WTC11 (cell line): ENCODE data around the gene YOD1. TPM values are rescaled to one million over a fixed set of nuclear protein-coding genes. Genes with fewer than 3 reads are reported as not detected.
A peak's percentile ranks its signal among the peaks of the same experiment; 100 is the strongest.

Source experiments
- ATAC-seq: fragments of 200-7000 bp; cut with Tn5 transposase; 2 replicates; pipeline ENCODE4 v1.10.0; 2021; ENCODE audit warnings: mild to moderate bottlenecking, moderate library complexity
- CTCF ChIA-PET: fragments of 300-600 bp; sonication (Branson Sonifier 250); formaldehyde crosslinking; loops from one replicate; lab custom pipeline; 2021; ENCODE audit warnings: antibody characterized with exemption; lab: Charles Lee
- POLR2A ChIA-PET: fragments of 350-600 bp; sonication (Branson Sonifier 250); formaldehyde crosslinking; loops from one replicate; lab custom pipeline; 2021; ENCODE audit warnings: antibody characterized with exemption; lab: Charles Lee
- DNase-seq: peaks from one replicate; pipeline ENCODE4 v3.0.0; 2021; ENCODE audit warnings: low spot score
- H3K27ac Mint-ChIP-seq: 2 replicates; pipeline ENCODE4 v1.8.0; 2021; ENCODE audit warnings: mixed read lengths
- H3K27me3 Mint-ChIP-seq: 2 replicates; pipeline ENCODE4 v1.8.0; 2021; ENCODE audit warnings: low read depth, mild to moderate bottlenecking, moderate library complexity, mixed read lengths
- H3K36me3 Mint-ChIP-seq: 2 replicates; pipeline ENCODE4 v1.8.0; 2021; ENCODE audit warnings: mixed read lengths
- H3K4me1 Mint-ChIP-seq: 2 replicates; pipeline ENCODE4 v1.8.0; 2022; ENCODE audit warnings: mixed read lengths
- H3K4me3 Mint-ChIP-seq: 2 replicates; pipeline ENCODE4 v1.8.0; 2021; ENCODE audit warnings: mild to moderate bottlenecking, moderate library complexity, mixed read lengths
- H3K9me3 Mint-ChIP-seq: 2 replicates; pipeline ENCODE4 v1.8.0; 2021; ENCODE audit warnings: mixed read lengths
- ETV6 ChIP-seq: sonication (generic); formaldehyde crosslinking; IDR thresholded peaks from 2 replicates; pipeline ENCODE4 v1.8.1; 2022; ENCODE audit warnings: mild to moderate bottlenecking, missing genetic modification reagents
- FOXP1 ChIP-seq: sonication (generic); formaldehyde crosslinking; IDR thresholded peaks from 2 replicates; pipeline ENCODE4 v1.8.0; 2022; ENCODE audit warnings: missing genetic modification reagents, mild to moderate bottlenecking, moderate library complexity, borderline replicate concordance
- GABPB1 ChIP-seq: sonication (generic); formaldehyde crosslinking; IDR thresholded peaks from 2 replicates; pipeline ENCODE4 v1.8.1; 2023; ENCODE audit warnings: mild to moderate bottlenecking, missing genetic modification reagents
- JUN ChIP-seq: sonication (generic); formaldehyde crosslinking; IDR thresholded peaks from 2 replicates; pipeline ENCODE4 v1.8.0; 2023; ENCODE audit warnings: mild to moderate bottlenecking, missing genetic modification reagents
- MYBL2 ChIP-seq: sonication (generic); formaldehyde crosslinking; IDR thresholded peaks from 2 replicates; pipeline ENCODE4 v1.8.1; 2023; ENCODE audit warnings: mild to moderate bottlenecking, moderate library complexity, missing genetic modification reagents
- NFATC4 ChIP-seq: fragments of 250-450 bp; sonication (Bioruptor Pico); IDR thresholded peaks from 2 replicates; pipeline ENCODE4 v1.9.0; 2021; ENCODE audit warnings: mild to moderate bottlenecking
- NR1H2 ChIP-seq: sonication (generic); formaldehyde crosslinking; IDR thresholded peaks from 2 replicates; pipeline ENCODE4 v1.9.0; 2021; ENCODE audit warnings: mild to moderate bottlenecking, moderate library complexity, missing genetic modification reagents
- RORB ChIP-seq: fragments of 250-450 bp; sonication (Bioruptor Pico); IDR thresholded peaks from 2 replicates; pipeline ENCODE4 v1.9.0; 2021; ENCODE audit warnings: mild to moderate bottlenecking
- SP1 ChIP-seq: sonication (generic); formaldehyde crosslinking; conservative IDR thresholded peaks from 2 replicates; pipeline ENCODE4 v1.8.1; 2022; ENCODE audit warnings: missing genetic modification reagents
- TEAD1 ChIP-seq: sonication (generic); formaldehyde crosslinking; IDR thresholded peaks from 2 replicates; pipeline ENCODE4 v1.8.0; 2022; ENCODE audit warnings: mild to moderate bottlenecking, missing genetic modification reagents
- TP53 ChIP-seq: sonication (generic); formaldehyde crosslinking; IDR thresholded peaks from 2 replicates; pipeline ENCODE4 v1.8.1; 2023; ENCODE audit warnings: mild to moderate bottlenecking, missing genetic modification reagents
- ZNF232 ChIP-seq: sonication (generic); formaldehyde crosslinking; IDR thresholded peaks from 2 replicates; pipeline ENCODE4 v1.8.0; 2022; ENCODE audit warnings: mild to moderate bottlenecking, missing genetic modification reagents
- ZNF396 ChIP-seq: fragments of 250-450 bp; sonication (Bioruptor Pico); IDR thresholded peaks from 2 replicates; pipeline ENCODE4 v1.8.0; 2021; ENCODE audit warnings: mild to moderate bottlenecking, moderate library complexity, borderline replicate concordance
- ZNF416 ChIP-seq: fragments of 250-450 bp; sonication (Bioruptor Pico); IDR thresholded peaks from 2 replicates; pipeline ENCODE4 v1.9.0; 2021; ENCODE audit warnings: mild to moderate bottlenecking, inconsistent platforms
- ZNF423 ChIP-seq: fragments of 250-450 bp; sonication (Bioruptor Pico); IDR thresholded peaks from 2 replicates; pipeline ENCODE4 v2.1.2; 2022; ENCODE audit warnings: mild to moderate bottlenecking, moderate library complexity
- total RNA-seq: library from RNA; stranded (reverse); gene quantifications from 3 replicates; pipeline ENCODE4 v1.2.3, GENCODE V29; 2021
- TF ChIP-seq, protein P1 (sequence below): fragments of 200-600 bp; IDR thresholded peaks from 2 replicates; pipeline ENCODE4 v1.8.0; 2022; ENCODE audit warnings: antibody characterized with exemption
- TF ChIP-seq, protein P2 (sequence below): sonication (generic); formaldehyde crosslinking; IDR thresholded peaks from 2 replicates; pipeline ENCODE4 v1.8.0; 2022; ENCODE audit warnings: mild to moderate bottlenecking, missing genetic modification reagents
- TF ChIP-seq, protein P3 (sequence below): sonication (generic); formaldehyde crosslinking; IDR thresholded peaks from 2 replicates; pipeline ENCODE4 v1.8.1; 2023; ENCODE audit warnings: mild to moderate bottlenecking, moderate library complexity, missing genetic modification reagents
- TF ChIP-seq, protein P4 (sequence below): sonication (generic); formaldehyde crosslinking; IDR thresholded peaks from 2 replicates; pipeline ENCODE4 v1.8.1; 2023; ENCODE audit warnings: mild to moderate bottlenecking, missing genetic modification reagents, moderate library complexity
- TF ChIP-seq, protein P5 (sequence below): sonication (generic); formaldehyde crosslinking; IDR thresholded peaks from 2 replicates; pipeline ENCODE4 v1.8.0; 2022; ENCODE audit warnings: mild to moderate bottlenecking, missing genetic modification reagents
- TF ChIP-seq, protein P6 (sequence below): sonication (generic); formaldehyde crosslinking; IDR thresholded peaks from 2 replicates; pipeline ENCODE4 v1.8.0; 2023; ENCODE audit warnings: missing genetic modification reagents, mild to moderate bottlenecking, borderline replicate concordance

YOD1 gene
- total RNA-seq, 1 experiment from 2014 or later: 12.0 TPM

DNA sequence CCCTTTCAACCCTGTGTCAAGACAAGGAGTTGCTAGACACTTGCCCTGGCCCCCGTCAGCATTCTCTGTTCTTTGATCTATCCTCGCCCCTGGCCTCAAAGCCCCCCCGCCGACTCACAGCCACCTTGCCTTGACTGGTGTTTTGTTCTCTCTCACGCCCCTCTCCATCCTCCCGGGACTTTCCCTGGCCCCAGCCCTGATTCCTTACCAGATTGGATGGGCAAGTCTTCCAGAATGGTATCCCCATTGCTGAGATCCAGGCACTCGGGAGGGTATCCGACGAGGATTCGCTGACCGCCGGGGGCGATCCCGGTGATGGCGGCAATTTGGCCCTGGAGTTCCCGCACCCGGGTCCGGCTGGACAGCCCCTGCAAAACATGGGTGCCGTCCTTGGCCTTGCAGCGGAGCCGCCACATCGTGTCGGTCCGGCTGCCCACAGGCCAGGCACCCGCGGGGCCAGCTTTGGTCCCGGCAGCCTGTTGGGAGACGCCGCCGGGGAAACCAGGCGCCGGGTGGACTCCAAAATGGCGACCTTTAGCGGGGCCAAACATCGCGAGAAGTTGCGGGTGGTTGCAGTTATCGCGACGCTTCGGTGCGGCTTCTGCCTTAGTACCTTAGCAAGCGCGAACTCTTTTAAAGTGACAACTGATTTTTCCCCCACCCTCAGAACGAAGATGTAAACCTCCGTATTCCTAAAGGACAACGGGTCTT lies 373 bp downstream of the YOD1 start:
- no peaks in the 10 kb centered on the region for H3K27me3 Mint-ChIP-seq

DNA sequence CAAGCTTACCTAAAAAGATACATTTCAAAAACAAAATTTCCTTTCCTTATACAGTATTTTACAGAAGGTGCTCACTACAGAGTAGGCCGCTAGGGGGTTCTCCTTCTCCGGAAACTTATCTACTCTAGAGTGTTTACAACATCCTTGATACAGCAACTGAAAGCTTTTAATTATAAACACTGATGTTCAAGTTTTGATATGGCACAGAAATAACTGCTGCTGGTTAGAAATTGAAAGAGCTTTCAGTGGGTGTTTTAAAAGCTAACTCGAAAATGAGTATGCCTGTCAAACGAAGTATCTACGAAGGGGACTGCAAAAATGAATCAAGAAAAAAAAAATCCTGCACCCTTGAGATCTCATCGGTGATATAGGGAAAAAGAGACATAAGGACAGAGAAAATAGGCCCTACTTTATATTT lies 1.0 kb downstream of the YOD1 start:
- Mint-ChIP-seq H3K27ac (peak overlapping the region; percentile 93), H3K4me1 (peaks cover 57% of the 10 kb centered on the region), H3K27me3 (no peaks in the 10 kb centered on the region), H3K4me3 (peak overlapping the region; percentile 95), H3K9me3 (no peaks in the 10 kb centered on the region), H3K36me3 (peaks cover 36% of the 10 kb centered on the region)
- ChIA-PET CTCF (interaction anchor here (0.5 to 2.0 kb wide), 8 partner anchors 10 to 1073 kb away, joined by 3 to 17 read pairs (median 3); partner anchors contain the start of gene C1orf116), POLR2A (no interaction called here)
- TF ChIP-seq, protein P1, sequence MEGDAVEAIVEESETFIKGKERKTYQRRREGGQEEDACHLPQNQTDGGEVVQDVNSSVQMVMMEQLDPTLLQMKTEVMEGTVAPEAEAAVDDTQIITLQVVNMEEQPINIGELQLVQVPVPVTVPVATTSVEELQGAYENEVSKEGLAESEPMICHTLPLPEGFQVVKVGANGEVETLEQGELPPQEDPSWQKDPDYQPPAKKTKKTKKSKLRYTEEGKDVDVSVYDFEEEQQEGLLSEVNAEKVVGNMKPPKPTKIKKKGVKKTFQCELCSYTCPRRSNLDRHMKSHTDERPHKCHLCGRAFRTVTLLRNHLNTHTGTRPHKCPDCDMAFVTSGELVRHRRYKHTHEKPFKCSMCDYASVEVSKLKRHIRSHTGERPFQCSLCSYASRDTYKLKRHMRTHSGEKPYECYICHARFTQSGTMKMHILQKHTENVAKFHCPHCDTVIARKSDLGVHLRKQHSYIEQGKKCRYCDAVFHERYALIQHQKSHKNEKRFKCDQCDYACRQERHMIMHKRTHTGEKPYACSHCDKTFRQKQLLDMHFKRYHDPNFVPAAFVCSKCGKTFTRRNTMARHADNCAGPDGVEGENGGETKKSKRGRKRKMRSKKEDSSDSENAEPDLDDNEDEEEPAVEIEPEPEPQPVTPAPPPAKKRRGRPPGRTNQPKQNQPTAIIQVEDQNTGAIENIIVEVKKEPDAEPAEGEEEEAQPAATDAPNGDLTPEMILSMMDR: peak; percentile 55
- TF ChIP-seq NFATC4 (CRISPR knock-in tag): no peak
- DNase-seq (peak; percentile 28), ATAC-seq (no peak)

More for the DNA sequence above, 373 bp downstream of the YOD1 start:
- Mint-ChIP-seq H3K9me3 (no peaks in the 10 kb centered on the region), H3K27ac (peak overlapping the region; percentile 98), H3K36me3 (peaks cover 33% of the 10 kb centered on the region), H3K4me1 (peaks cover 57% of the 10 kb centered on the region)
- ChIA-PET POLR2A (no interaction called here), CTCF (interaction anchor here (0.5 to 2.0 kb wide), 3 partner anchors 9 to 398 kb away, joined by 3 to 17 read pairs (median 4); partner anchors contain the start of gene C1orf116)
- peak; percentile 28 for ATAC-seq
- no peak for TF ChIP-seq ZNF416
- peak; percentile 88 for TF ChIP-seq MYBL2 (CRISPR knock-in tag)
- TF ChIP-seq ZNF396 (CRISPR knock-in tag): no peak
- TF ChIP-seq, protein P2, sequence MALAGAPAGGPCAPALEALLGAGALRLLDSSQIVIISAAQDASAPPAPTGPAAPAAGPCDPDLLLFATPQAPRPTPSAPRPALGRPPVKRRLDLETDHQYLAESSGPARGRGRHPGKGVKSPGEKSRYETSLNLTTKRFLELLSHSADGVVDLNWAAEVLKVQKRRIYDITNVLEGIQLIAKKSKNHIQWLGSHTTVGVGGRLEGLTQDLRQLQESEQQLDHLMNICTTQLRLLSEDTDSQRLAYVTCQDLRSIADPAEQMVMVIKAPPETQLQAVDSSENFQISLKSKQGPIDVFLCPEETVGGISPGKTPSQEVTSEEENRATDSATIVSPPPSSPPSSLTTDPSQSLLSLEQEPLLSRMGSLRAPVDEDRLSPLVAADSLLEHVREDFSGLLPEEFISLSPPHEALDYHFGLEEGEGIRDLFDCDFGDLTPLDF (CRISPR knock-in tag): 0 out of 2 replicates have a peak, but pooled peaks have one; percentile 41
- TF ChIP-seq TP53 (CRISPR knock-in tag): no peak
- TF ChIP-seq JUN (CRISPR knock-in tag): no peak
- TF ChIP-seq, protein P3, sequence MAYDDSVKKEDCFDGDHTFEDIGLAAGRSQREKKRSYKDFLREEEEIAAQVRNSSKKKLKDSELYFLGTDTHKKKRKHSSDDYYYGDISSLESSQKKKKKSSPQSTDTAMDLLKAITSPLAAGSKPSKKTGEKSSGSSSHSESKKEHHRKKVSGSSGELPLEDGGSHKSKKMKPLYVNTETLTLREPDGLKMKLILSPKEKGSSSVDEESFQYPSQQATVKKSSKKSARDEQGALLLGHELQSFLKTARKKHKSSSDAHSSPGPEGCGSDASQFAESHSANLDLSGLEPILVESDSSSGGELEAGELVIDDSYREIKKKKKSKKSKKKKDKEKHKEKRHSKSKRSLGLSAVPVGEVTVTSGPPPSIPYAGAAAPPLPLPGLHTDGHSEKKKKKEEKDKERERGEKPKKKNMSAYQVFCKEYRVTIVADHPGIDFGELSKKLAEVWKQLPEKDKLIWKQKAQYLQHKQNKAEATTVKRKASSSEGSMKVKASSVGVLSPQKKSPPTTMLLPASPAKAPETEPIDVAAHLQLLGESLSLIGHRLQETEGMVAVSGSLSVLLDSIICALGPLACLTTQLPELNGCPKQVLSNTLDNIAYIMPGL (CRISPR knock-in tag): peak; percentile 88; the same call in 1 of the 2 replicates
- no peak for TF ChIP-seq NR1H2 (CRISPR knock-in tag)
- TF ChIP-seq, protein P4, sequence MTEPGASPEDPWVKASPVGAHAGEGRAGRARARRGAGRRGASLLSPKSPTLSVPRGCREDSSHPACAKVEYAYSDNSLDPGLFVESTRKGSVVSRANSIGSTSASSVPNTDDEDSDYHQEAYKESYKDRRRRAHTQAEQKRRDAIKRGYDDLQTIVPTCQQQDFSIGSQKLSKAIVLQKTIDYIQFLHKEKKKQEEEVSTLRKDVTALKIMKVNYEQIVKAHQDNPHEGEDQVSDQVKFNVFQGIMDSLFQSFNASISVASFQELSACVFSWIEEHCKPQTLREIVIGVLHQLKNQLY: no peak
- TF ChIP-seq ZNF232 (CRISPR knock-in tag): 0 out of 2 replicates have a peak, but pooled peaks have one; percentile 30
- TF ChIP-seq GABPB1 (CRISPR knock-in tag): no peak
- TF ChIP-seq, protein P5, sequence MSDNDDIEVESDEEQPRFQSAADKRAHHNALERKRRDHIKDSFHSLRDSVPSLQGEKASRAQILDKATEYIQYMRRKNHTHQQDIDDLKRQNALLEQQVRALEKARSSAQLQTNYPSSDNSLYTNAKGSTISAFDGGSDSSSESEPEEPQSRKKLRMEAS (CRISPR knock-in tag): peak; percentile 58; the same call in 1 of the 2 replicates
- TF ChIP-seq ETV6 (CRISPR knock-in tag): 0 out of 2 replicates have a peak, but pooled peaks have one; percentile 59
- no peak for TF ChIP-seq ZNF423 (CRISPR knock-in tag)
- TF ChIP-seq RORB (CRISPR knock-in tag): no peak
- peak; percentile 61 for TF ChIP-seq SP1 (CRISPR knock-in tag)
- peak; percentile 28; the same call in 1 of the 2 replicates for TF ChIP-seq TEAD1 (CRISPR knock-in tag)
- TF ChIP-seq, protein P6, sequence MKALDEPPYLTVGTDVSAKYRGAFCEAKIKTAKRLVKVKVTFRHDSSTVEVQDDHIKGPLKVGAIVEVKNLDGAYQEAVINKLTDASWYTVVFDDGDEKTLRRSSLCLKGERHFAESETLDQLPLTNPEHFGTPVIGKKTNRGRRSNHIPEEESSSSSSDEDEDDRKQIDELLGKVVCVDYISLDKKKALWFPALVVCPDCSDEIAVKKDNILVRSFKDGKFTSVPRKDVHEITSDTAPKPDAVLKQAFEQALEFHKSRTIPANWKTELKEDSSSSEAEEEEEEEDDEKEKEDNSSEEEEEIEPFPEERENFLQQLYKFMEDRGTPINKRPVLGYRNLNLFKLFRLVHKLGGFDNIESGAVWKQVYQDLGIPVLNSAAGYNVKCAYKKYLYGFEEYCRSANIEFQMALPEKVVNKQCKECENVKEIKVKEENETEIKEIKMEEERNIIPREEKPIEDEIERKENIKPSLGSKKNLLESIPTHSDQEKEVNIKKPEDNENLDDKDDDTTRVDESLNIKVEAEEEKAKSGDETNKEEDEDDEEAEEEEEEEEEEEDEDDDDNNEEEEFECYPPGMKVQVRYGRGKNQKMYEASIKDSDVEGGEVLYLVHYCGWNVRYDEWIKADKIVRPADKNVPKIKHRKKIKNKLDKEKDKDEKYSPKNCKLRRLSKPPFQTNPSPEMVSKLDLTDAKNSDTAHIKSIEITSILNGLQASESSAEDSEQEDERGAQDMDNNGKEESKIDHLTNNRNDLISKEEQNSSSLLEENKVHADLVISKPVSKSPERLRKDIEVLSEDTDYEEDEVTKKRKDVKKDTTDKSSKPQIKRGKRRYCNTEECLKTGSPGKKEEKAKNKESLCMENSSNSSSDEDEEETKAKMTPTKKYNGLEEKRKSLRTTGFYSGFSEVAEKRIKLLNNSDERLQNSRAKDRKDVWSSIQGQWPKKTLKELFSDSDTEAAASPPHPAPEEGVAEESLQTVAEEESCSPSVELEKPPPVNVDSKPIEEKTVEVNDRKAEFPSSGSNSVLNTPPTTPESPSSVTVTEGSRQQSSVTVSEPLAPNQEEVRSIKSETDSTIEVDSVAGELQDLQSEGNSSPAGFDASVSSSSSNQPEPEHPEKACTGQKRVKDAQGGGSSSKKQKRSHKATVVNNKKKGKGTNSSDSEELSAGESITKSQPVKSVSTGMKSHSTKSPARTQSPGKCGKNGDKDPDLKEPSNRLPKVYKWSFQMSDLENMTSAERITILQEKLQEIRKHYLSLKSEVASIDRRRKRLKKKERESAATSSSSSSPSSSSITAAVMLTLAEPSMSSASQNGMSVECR (CRISPR knock-in tag): peak; percentile 75; the same call in 1 of the 2 replicates
- TF ChIP-seq FOXP1 (CRISPR knock-in tag): peak; percentile 67; the same call in 1 of the 2 replicates
- TF ChIP-seq, all 79 proteins: peak for 10
- DNase-seq: peak; percentile 91
- H3K4me3 Mint-ChIP-seq: peak overlapping the region; percentile 95
